Stimulated activated CD8-positive, alpha-beta memory T cell treated with anti-CD3 and anti-CD28 coated beads, Interleukin-7, amount 100 ng/mL, for 24 hours (primary cell): ENCODE measurements around the gene PREP.
"Not testable (repeated sequence)": the region's sequence is repeated elsewhere in the genome, so short reads cannot be mapped to it uniquely, and the experiment has no call there.

Source experiments
- DNase-seq: peaks from one replicate; pipeline ENCODE4 v3.0.0-alpha.2; 2020; ENCODE audit warnings: low read depth

The PREP gene

DNA sequence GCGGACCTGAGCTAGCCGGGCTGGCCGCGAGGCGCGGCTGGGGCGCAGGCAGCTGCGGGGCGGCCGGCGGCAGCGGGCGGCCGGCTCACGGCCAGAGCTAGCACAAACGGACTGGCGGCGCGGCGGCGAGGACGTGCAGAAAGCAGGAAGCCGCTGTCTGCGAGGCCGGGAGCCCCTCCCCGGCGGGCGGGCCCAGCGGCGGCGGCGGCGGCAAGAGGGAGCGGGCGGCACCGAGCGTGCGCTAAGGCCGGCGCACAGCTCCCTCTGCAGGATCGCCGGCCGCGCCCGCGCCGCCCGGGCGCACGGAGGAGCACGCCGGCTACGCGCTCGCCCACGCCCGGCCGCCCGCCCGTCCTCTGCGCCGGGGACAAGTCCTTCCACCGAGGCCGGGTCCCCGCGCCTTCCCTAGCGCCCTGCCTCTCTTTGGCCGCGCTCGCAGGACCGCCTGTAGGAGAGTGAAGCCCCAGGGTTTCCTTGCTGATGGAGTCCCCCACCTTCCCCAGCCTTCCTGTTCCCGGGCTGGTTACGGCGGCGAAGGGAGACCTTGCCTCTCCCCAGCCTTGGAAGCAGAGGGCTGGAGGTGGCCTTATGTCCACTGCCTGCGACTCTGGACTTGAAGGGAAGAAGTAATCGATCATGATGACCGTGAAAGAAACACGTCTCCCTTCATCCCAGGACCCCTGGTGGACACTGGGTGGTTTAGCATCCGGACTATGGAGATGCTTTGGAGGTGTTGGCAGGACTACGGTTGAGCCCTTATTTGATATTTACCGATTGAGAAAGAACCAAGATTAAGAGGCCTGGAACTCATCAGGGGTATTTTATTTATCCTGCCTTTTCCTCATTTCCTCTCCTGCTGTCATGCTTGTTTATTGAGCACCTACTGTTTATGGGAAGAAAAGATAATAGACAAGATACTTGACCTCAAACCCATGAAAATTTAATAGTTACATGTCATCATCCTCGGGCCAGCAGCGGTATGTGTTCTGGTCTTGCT, at the start of gene PREP:
Gene PREP (minus strand): TSS at position 144 of the 997 bp plus-strand sequence. CDS start 191 bp downstream, outside the sequence.
- peak; percentile 67 for DNase-seq

DNA sequence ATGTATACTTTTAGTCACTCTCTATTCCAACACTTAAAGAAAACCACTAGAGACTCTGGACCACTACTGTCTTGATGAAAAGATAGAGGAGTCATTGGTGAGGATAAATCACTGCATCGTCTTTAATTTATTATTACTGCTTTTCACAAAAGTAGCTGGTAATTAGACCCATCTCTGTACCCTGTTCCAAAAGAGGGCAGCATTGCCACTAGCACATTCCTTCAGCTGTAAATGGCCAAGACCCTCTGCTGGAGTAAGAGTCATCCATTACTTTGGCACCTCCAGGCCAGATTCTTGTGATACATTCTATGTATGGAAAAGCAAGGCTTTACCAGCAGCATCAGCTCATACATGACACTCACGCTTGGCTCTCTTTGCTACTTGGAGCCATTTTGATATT, 49.5 kb upstream of the PREP start:
- no peak for DNase-seq

DNA sequence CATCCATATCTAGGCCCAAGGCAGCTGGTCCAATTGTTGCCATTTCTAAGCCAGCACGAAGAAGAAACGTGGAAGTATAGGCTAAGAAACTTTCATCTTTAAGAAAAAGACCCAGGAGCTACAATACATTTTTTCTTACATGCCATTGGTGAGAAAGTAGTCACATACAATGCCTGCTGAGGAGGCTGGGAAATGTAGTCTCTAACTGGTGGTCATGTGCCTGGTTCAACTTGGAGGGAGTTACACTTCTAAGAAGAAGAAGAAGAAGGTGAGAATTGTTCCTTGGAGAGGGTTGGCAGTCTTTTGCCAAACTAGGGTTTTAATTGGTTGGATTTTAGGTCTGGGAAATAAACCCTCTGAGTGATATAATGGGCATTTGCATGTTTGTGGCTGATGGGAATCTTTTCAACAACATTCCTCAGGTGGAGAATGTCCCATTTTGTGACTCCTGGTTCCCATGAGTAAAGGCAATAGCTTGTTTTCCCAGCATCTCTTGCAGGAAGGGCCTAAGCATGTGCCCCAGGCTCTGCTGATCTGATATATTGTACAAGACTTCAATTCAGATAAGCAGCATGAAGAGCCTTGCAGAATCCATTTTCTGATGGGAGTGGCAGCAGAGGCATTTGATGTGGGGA, 47.0 kb upstream of the PREP start:
- DNase-seq: no peak

DNA sequence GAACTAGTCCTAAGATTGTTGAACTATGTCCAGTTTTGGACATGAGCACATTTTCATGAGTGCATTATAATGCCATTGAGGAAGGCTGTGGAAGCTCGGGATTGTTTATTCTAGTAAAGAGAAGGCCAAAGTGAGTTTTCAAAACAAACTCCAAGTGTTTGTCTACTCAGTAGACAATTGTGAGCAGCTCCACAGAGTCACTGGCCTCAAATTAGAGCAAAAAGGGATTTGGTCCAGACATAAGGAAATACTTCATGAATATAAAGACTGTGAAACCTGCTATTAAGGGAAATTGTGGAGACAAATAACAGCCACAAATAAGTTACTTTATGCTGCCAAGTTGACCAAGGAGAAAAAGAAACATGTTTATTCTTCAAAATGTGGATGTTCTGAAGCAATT, 42.6 kb upstream of the PREP start:
- DNase-seq: no peak

DNA sequence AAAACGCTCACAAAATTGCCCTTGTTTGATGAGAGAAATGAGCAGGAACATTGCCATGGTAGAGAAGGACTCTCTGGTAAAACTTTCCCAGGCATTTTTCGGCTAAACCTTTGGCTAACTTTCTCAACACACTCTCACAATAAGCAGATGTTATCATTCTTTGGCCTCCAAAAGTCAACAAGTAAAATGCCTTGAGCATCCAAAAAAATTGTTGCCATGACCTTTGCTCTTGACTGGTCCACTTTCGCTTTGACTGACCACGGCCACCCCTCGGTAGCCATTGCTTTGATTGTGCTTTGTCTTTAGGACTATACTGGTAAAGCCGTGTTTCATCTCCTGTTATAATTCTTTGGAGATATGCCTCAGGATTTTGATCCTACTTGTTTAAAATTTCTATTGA, 41.1 kb upstream of the PREP start:
- no peak for DNase-seq

DNA sequence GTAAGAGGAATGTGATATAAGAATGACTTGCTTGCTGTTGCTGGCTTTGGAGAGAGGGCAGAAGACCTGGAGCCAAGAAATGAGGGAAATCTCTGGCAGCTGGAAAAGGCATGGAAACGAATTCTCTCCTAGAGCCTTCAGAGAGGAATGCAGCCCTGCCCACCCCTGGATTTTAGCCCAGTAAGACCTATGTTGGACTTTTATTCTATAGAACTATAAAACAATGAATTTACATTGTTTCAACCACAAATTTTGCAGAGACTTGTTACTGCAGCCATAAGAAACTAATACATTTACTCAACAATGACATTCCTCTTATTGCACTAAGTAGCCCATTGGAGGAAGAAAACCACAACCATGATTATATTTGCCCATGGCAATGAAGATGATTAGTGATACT, 39.5 kb upstream of the PREP start:
- DNase-seq: no peak

DNA sequence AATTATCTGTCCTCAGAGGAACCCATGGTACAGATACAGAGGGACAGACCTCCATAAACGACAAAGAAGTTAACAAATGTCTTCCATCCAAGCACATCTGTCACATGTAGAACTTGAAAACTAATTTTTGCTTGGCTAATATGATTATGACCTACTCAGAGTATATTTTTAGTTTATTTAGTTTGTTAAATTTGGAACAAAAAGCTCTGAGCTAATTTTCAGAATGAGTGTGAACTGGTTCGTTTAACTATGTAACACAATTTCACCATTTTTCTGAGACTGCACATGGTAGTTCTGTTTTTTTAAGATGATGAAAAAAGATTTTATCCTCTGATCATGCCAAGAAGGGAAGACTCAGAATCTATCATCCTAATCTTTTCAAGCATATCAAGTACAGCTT, 34.4 kb upstream of the PREP start:
- no peak for DNase-seq

DNA sequence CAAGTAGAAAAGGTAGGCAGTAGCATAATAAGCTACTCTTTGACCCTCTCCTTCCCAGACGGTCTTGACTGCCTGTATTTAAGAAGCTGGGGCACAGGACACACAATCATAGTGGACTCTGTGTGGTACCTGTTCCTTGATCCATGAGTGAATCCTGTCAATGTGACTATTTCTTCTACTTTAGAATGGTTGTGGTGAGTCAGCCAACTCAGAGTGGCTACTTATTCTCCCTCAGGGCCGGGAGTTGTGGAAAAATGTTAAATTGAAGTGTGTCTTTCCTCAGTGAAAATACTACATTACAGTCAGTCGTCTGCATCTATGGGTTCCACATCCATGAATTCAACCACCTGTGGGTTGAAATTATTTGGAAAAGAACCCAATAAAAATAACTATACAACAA, 30.8 kb upstream of the PREP start:
- DNase-seq: no peak

DNA sequence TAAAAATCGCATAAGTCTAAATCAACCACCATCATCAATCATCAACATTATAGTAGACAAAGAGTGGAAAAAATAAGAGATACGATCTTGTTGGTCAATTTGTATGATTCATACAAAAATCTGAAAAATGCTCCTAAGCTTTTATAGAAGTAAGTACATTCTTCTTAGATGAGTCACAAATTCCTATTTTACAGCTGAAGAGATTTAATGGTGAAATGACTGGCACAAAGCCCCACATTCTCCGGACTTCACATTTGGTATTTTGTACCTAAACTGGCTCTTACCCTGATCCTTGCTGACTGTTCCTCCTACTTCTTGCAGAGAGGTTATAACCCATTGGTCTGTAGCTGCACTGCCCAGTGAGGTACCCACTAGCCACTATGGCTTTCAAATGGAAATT, 29.9 kb upstream of the PREP start:
- no peak for DNase-seq

DNA sequence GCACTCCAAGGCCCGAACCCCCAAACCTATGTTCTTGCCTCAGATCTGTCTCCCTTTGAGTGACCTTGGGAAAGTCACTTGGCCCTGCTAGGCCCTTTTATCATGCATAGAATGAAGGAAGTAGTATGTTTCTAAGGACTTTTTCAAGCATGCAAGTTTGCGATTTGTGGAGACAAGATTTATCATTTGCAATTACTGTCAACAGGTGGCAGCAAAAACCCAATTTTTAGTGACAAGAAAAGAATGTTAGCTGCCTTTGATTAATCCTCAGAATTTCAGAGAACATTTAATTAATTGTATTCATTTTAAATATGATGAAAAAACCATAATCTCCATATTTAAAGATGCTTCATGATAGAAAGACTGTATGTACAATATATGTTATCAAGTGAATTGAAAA, 28.3 kb upstream of the PREP start:
- DNase-seq: no peak

DNA sequence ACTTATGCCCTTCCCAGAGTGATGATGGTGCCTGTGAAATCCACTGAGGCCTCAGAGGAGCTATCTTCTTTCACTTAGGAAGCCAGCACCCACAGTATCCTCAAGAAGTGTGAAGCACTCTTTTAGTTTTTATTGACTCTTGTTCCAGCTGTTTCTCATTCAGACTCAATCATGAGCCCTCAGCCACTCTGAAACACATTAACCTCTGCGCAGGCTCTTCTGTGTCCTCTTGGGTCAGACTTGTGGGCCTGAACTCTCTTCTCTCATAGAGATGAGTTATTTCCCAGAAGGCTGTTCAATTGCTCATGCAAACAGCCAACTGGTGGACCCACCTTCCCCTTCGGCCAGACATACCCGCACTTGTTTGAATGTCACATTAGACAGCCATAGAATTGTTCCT, 27.8 kb upstream of the PREP start:
- DNase-seq: no peak

DNA sequence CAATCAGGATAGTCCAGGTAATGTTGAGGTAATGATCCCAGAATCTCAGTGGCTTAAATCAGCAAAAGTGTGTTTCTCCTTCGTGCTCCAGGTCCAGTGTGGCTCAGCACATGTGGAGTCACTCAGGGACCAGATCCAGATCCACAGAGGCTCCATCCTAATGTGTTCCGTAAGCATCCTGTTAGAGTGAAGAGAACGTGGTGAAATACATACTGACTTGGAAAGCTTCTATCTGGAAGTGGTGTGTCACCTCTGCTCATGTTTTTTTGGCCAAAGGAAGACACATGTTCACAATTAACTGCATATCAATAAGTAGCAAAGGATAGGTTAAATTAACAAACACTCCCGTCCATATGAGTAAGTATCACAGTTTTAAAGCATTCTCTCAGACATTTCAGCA, 26.8 kb upstream of the PREP start:
- DNase-seq: no peak

DNA sequence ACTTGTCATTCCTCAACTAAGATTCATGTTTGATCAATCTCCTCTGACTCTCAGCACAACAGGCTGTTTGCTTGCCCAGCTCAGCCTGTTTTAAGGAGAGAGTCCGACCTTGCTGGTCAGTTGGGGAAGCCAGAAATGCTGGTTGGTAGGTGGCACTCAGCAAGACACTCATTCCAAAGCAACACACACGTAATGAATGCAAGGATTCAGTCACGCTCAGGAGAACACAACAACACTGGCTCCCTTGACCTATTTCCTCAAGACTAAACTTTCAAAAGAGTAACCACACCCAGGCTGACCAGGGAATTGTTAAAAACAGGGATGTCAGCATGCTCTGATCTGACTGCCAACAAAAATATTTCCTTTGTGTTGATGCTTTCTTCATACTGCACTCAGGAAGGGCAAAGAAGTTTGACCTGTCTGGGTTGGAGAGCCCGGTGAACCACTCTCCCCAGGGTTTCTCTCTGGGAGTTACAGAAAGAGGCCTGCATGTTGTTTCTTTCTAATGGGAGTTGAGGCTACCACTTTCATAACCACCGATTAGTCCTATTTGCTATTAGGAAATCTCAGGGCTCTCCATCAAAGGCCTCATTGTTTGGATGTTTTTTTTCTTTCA, 25.6 kb upstream of the PREP start:
- DNase-seq: no peak

DNA sequence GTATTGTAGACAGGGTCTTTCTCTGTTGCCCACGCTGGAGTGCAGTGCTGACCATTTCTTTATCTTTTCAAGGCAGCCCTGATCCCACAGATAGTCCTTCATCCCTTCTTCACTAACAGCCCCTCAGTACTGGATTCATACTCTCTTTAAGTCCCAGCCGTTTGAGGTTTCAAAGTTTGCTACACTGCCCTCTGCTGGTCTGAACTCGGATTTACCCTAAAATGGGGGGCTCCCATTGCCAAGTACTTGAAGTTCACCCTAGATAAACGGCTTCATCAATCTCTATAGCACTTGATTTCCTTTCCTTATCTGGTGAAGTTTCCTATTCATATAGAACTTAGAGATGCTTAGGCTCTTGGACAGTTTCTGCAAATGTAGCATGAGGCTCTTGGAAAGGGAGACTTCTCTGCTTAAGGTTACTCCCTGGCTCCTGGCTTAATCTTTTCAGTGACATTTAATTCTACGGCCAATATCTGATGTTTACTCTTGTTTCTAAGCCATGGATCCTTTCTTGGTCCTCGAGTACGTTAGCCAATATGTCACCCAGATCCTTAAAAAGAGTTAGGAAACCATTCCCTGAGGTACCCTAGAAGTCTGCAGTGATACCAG, 21.4 kb upstream of the PREP start:
- DNase-seq: peak; percentile 37

DNA sequence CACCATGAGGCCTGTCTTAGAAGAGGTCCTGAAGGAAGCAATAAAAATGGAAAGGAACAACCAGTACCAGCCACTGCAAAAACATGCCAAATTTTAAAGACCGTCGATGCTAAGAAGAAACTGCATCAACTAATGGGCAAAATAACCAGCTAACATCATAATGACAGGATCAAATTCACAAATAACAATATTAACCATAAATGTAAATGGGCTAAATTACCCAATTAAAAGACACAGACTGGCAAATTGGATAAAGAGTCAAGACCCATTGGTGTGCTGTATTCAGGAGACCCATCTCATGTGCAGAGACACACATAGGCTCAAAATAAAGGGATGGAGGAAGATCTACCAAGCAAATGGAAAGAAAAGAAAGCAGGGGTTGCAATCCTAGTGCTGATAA, 14.1 kb upstream of the PREP start:
- not testable (repeated sequence) for DNase-seq

DNA sequence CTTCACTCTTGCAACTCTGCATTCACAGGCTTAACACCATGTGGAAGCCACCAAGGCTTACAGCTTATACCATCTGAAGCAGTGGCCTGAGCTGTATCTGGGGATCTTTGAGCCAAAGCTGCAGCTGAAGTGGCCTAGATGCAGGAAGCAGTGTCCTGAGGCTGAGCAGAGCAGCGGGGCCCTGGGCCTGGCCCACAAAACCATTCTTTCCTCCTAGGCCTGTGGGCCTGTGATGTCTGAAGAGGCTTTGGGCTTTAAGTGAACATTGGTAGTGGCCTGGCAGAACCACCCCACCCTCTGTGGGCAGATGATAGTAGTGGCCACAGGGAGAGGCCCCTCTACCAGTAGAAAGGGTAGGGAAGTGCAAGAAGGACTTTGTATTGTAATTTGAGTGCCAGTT, 6.9 kb upstream of the PREP start:
- DNase-seq: no peak

DNA sequence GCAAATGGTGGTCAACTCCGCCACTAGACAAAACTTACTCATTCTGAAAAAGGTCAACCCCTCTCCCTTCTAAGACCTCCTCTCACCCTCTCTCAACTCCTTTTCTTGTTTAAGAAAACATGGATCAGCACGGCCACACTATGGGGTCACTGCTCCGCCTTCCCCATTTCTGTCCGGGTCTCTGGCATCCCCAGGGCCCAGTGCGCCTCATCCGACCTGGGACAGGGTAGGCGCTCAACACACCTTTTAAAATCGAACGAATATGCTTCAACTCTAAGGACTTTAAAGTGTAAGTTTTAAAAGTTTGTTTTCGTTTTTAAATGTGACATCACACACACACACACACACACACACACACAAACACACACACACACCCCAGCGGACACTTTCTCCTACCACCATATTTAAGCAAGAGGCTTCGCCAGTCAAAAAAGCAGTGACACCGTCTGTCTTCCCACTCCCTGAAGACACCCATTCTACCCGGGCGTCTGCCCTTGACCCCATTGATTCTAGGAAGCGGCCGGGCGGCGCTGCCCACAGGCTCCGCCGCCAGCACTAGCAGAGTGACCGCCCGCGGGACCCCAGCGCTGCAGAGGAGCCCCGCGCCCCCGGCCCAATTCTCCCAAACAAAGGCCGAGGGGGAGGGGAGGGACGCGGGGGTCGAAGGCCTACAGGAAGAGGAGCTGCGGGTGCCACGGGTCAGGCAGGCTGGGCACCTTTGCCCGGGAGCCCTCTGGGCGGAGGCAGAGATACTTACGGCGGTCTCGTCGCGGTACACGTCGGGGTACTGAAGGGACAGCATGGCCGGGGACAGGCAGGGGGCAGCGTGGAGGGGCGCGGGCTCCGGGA, 568 bp downstream of the PREP start:
- DNase-seq: peak; percentile 2

DNA sequence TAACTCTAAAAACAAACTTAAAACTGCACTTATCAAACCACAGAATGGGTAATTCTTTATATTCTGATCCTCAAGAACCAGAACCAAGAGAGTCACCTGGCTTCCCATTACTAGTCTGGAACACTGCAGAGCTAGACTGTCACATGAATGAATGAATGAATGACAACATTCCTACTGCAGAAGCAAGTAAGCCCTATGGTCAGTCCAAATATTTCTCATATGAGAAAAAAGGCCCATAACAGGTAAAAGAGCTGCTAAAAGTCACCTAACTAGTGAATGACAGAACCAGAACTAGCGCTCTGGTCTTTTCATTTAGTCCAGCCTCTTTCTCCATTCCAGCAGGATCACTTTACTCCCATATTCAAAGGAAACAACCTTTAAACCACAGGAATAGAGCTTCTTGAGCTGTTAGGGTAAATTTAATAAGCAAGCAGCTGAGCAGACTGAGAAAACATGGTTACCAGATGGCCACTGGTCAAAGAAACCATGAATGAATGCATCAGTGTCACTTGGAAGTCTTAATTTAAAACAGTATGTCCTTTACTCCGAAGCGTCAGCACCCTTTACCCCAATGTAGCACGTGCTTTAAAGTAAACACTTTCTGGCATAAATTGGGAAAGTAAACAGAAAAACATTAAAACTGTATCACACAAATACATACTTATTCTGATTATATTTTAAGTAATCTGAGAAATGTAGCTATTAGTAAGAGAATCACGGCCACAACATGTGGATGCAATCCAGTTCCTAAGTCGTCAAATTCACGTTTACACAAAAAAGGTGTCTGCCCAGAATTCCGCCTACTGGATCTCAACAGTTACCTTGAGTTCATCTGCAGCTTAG, 1.4 kb downstream of the PREP start:
- DNase-seq: no peak

DNA sequence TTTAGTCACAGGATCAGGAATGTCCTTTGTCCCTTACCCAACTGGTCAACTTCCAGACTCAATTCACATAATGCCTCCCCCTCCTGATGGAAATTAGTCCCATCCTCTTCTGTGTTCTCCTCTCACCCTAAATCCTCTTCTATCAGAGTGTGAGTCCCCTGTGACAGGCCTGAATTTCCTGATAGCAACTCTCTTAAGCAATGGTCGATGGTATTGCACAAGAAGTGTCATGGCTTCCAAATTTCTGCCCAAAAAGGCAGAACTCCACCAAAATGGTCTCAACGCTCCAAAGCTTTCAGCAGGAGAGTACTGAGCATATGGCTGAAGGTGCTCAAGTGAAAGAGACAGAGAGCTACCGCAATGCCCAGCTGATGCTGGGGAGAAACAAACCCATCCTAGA, 2.4 kb downstream of the PREP start:
- DNase-seq: no peak

DNA sequence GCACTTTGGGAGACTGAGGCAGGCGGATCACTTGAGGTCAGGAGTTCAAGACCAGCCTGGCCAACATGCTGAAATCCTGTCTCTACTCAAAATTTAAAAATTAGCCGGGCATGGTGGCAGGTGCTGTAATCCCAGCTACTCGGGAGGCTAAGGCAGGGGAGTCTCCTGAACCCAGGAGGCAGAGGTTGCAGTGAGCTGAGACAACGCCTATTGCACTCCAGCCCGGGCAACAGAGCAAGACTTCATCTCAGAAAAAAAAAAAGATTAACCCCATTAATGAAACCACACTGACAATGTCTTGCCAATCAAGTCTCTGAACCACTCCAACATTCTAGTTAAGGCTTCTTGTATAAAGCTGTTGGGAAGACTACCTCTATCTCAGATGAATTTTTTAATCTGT, 4.0 kb downstream of the PREP start:
- no peak for DNase-seq

DNA sequence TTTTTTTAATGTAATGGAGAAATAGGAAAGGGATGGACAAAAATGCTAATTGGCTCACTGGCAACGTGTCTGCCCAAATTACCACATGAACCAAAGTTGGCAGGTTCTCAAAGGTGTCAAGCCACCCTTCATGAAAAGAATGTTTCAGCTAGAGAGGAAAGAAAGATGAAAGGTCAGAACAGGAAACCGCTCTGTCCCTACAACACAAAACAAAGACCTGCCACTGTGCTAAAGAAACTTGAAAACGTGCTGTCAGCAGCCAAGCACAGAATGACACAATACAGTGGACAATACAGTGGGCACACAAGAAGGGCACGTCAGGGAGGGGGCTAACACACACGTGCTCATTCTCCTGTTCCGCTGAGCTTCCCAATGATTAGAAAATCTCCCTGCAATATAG, 4.9 kb downstream of the PREP start:
- DNase-seq: no peak
